Testis (tissue), 2 donors: ENCODE results near the gene TRPV5.

Source experiments
- POLR2A ChIP-seq: fragments of 450-650 bp; IDR thresholded peaks from one replicate; pipeline ENCODE4 v1.6.1; 2017; ENCODE audit warnings: antibody characterized with exemption, mild to moderate bottlenecking, moderate library complexity
- TF ChIP-seq, protein P1 (sequence below), 3 experiments: fragments of 450-650 bp in 2 of 3; fragments of 200-600 bp in 1 of 3; sonication (generic) in 1 of 3; IDR thresholded peaks; one replicate each; pipeline ENCODE4 v1.5.1; 2016 to 2019; ENCODE audit warnings: antibody characterized with exemption in 3 of 3, mild to moderate bottlenecking in 2 of 3, moderate library complexity in 1 of 3

DNA sequence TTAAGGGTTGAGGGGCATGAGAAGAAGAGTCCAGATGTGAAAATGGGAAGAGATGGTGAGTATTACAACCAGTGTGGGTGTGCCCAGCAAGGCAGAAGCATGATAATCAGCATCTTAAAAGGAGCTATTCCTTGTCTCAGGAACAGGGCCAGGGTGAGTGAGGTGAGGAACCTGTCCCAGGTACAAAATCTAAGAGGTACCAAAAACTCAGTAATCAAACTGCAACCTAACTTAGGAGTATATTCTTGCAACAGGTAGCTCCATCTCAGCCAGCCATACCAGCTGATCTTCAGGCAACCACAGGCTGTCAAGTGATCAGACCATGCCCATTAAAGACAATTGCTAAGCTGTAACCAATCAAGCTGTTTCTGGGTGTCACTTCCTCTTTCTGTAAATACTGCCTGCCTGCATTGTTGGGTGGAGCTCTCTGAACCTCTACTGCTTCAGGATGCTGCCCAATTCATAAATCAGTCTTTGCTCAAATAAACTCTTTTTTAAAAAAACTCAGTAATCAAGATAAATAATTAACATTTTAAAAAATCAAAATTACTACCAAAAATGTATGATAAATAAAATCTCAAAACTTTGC is 21.2 kb upstream of the TRPV5 start:
- TF ChIP-seq POLR2A, result no peak
- TF ChIP-seq, protein P1, sequence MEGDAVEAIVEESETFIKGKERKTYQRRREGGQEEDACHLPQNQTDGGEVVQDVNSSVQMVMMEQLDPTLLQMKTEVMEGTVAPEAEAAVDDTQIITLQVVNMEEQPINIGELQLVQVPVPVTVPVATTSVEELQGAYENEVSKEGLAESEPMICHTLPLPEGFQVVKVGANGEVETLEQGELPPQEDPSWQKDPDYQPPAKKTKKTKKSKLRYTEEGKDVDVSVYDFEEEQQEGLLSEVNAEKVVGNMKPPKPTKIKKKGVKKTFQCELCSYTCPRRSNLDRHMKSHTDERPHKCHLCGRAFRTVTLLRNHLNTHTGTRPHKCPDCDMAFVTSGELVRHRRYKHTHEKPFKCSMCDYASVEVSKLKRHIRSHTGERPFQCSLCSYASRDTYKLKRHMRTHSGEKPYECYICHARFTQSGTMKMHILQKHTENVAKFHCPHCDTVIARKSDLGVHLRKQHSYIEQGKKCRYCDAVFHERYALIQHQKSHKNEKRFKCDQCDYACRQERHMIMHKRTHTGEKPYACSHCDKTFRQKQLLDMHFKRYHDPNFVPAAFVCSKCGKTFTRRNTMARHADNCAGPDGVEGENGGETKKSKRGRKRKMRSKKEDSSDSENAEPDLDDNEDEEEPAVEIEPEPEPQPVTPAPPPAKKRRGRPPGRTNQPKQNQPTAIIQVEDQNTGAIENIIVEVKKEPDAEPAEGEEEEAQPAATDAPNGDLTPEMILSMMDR (IDR thresholded peaks at IDR 0.05), result no peak
